G401 (cell line): ENCODE results near the gene PSMB3. TPM values are rescaled to one million over a fixed set of nuclear protein-coding genes. Genes with fewer than 3 reads are reported as not detected.

ENCODE experiments used
- DNase-seq: peaks from one replicate; pipeline ENCODE4 v3.0.0-alpha.2; 2015; ENCODE audit warnings: low spot score
- in situ Hi-C: cut with HindIII; loops from 2 replicates; pipeline ENCODE4 v1.10.0; 2016; ENCODE audit warnings: low sequenced_read_pairs, mixed read lengths
- total RNA-seq: library from RNA; depleted of rRNA; stranded (reverse); fragments of >200 nt; shearing (Covaris generic); gene quantifications from 2 replicates; pipeline ENCODE4 v1.2.3, GENCODE V29; 2014

PSMB3 gene
- total RNA-seq, 1 experiment from 2014 or later, result 277 TPM

DNA sequence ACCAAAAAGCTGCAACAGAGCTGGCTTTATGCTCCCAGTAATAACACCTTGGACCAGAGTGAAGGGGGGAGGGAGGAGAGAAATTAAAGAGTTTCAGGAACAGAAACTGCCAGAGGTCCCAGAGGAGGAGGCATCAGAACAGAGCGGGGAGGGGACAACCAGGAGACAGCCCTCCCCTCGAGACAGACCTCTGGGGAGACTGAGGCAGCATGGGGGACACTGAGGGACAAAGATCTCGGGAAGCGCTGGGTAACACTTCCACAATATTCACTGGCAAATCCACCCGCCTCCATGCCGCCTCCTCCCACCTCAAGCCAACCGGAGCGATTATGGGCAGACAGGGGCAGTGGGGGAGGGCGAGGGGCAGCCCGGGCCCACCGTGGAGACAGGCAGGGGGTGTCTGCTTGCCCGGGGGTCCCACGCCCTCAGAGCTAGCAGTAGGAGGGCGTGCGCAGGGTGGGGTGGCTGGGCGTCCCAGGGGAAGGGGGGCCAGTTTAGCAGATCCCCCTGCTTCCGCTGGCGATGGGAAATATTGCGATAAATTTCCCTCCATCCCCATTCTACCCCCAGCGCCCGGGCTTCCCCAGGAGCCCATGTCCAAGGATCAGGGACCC is 5.6 kb upstream of the PSMB3 start:
- in situ Hi-C loops, result no loop called here
- DNase-seq, result no peak

DNA sequence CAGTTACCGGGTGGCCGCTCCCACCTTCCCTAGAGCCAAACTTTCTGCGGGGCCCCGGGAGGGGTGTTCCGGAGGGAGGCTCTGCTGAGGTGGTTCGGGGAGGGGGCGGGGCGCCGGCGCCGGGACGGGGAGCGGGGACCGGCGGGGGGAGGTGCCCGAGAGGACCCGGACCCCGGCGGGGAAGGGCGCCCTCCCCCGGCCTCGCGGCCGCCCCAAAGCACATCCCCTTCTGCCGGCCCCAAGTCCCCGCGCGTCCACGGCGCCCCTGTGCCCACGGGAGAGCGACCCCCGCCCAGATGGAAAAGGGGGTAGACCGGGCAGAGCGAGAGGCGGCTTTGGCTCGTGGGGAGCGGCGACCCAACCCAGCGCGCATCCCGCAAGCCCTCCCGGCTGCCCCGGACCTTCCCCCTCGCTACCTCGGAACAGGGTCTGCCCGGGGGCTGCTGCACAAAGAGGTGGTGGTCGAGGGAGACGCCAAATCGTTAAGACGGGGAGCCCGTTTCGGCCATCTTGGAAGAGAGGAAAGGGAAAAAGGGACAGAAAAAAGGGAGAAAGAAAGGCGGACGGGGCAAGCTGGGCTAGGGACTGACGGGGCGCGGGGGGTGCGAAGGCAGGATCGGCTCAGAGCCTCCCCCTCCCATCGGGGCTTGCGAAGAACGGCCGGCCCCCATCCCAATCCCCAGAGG is 4.9 kb upstream of the PSMB3 start:
- peak; percentile 29 for DNase-seq
- in situ Hi-C loops, result no loop called here

DNA sequence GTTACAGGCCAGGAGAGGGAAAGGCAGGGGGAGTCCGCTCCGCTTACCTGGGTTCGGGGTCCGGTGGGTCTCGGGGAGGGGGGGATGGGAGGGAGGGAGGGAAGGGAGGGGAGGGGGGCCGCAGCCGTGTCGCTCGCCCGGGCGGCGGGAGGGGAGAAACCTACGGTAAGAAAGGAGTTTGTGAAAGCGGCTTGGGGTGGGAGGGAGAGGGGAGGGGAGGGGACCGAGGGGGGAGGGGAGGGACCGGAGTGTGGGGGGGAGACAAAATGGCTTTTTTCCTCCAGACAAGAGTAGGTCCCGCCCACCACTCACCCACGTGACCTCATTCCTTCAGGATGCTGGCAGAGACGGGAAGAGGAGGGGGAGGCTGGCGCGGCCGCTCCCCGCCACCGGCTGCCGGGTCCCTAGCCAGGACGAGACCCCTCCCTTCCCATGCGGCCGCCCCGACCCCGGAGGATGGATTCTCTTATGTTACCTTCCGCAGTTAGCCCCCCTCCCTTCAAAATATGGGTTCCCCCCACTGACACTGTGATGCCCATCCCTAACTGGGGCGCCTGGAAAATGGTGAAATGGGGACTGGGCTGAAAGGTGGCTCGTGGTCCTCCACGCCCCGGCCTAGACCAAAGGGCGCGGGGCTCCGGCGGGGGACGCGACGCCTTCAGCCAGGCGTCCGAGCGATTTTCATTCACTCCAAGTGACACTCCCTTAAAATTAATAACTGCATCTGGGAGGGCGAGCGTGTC is 4.2 kb upstream of the PSMB3 start, which contains the start of gene PCGF2:
Gene PCGF2, minus strand, starts transcription at position 188 of the 743 bp plus-strand sequence. CDS start 7,934 bp downstream, outside the sequence.
- DNase-seq, result peak; percentile 94
- in situ Hi-C loops, result no loop called here

DNA sequence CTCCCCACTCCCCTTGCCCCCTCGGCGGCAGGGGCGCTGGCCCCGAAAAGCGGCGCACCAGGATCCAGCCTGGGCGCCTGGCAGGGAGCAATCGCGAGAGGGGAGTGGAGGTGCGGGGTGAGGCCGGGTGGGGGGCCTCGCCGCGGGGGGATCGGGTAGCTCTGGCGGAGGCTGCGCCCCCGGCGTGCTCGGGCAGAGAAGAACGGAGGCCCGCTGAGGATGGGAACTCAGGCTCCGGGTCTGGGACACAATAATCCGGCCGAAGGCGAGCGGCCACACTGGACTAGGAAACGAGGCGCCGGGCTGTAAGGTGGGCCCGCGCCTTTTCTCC is 3.7 kb upstream of the PSMB3 start:
- no peak for DNase-seq
- in situ Hi-C loops, result no loop called here

DNA sequence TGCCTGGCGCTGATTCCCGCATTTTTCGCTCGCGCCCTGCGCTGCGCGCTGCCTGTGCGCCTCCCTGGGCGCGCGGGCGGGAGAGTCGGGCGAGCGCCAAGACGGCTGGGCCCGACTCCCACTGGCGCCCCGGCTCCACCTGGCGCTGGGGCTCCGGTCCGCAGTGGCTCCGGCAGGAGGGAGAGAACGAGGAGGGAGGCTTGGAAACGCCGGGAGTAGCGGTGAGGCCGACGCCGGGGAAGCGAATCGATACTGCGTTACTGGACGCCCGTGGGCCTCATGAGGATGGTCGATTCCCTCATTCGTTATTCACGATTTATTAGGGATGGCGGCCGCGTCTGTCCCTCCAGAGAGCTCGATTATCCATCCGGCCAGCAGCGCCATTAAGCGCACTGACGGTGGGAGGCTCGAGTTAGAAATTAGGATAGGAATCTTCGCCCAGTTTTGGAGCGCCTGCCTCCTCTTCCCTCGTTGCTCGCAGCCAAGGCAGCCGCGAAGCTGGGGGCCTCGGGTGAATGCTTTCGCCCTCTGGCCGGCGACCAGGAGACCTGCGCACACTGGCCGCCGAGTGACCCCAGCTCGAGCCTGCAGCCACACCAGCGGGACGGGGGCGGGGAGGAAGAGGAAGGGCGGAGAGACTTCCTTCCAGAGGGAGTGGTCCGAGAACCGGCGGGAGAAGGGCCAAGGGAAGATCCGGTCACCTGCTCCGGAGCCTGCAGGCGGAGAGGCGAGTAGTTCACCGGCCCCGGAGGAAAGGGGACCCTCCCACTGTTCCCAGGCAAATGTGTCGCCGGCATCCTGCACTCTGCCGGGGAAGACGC is 3.1 kb upstream of the PSMB3 start:
- in situ Hi-C loops, result no loop called here
- DNase-seq, result peak; percentile 85

DNA sequence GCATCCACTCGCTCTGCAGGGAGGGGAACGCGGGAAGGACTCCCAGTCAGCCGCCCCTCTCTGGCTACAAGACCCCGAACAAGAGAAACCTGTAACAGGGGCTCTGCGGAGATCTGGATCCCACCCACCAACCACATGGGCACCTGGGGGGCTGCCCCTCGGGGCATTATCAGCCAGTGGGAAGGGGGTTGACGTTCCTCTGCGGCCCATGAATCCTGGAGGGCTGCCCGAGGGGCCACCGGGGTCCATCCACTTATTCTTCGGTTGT is 2.6 kb upstream of the PSMB3 start:
- in situ Hi-C loops, result no loop called here
- DNase-seq, result no peak

DNA sequence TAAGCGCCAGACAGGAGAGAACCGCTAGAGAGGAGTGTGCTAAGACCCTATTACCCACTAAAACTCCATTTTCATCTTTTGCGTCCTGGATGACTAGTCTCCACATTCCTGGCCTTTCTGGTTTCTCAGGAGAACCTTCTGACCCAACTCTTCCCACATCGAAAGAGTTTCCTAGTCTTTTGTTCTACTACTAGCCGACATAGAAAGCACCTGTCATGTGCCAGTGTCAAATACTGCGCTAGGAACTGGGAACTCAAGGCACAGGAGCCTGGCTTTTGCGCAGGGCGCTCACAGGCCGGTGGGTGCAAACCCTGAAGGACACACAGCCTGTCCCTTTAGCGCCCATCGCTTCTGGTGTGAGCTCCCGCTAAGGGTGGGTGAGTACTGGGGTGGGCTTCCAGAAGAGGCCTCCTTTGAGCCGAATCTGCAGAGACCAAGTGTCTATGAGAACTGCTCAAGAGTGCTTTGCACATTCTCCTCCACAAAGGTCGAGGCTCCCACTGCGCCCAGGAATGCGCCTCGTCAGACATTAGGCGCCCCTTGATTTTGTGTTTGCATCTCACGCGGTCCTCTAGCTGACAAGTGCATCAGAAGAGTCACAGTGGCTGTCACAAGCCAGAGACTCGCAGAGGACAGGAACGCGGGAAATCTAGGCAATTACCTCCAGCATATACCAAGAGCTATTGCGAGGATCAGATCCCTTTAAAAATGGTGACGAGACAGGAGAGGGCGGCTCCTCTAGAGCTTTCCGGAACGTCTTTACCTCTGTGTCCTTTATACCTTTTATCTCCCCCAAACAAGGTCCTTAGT is 2.0 kb upstream of the PSMB3 start:
- in situ Hi-C loops, result no loop called here
- DNase-seq, result peak; percentile 81

DNA sequence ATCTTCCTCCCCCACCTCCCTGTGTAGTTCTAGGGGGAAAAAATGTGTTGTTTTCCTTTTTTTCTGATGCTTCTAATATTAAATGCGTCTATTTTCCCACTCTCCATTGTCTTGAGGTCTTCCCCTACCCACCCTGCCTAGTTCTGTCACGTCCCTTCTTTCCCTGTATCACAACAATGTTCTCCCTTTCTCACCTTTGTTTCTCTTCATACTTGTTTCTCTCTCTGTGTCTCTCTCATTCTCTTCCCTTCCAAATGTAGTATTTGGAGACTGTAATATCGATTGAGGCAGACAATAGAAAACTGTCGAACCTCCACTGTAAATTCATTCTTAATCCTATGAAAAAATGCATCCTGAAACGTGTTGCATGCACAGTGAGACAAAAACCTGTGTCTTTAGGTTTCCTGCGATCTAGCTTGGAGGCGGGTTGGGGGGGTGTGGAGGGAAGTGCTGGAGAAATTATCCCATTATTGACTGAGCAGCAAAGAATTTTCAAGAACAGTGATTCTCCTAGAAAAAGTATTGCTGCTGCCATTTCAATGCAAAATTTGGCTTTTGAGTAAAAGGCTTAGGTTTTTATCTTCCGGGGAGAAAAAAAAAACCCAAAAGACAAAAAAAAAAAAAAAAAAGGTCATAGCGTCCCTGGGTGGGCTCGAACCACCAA is 1.3 kb upstream of the PSMB3 start:
- peak; percentile 59 for DNase-seq
- in situ Hi-C loops, result no loop called here

DNA sequence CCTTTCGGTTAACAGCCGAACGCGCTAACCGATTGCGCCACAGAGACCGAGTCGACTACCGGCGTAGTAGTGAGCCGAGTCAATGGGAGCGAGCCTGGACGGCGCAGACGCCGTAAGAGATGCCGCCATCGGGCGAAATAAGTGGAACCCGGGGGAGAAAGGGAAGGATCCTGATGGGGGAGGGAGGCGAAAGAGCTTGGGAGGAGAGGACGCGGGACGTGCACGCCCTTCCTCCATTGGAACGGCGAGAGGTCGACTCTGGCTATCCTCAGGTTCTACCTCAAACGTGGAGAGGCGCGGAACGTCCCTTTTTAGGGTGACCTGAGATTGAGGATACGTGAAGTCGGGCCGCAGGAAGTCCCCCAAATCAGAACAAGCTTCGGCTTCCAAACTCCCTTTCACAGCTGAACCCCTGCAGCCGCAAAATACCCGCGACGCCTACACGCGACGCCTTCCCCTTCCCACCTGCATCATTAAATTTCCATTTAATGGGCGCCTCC is 683 bp upstream of the PSMB3 start:
- in situ Hi-C loops, result no loop called here
- DNase-seq, result peak; percentile 89

DNA sequence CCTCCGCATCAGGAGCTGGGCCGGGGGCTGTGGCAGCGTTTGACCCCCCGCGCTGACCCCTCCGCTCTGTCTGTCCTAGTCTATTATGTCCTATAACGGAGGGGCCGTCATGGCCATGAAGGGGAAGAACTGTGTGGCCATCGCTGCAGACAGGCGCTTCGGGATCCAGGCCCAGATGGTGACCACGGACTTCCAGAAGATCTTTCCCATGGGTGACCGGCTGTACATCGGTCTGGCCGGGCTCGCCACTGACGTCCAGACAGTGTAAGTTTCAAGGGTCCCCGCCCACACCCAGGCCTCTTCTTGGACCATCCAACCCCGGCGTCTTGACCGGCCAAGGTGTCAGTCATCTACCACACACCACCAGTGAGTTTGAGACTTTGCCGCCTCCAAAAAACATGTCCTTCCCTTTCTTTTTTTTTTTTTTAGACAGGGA is 548 bp downstream of the PSMB3 start:
- DNase-seq, result no peak
- in situ Hi-C loops, result no loop called here

DNA sequence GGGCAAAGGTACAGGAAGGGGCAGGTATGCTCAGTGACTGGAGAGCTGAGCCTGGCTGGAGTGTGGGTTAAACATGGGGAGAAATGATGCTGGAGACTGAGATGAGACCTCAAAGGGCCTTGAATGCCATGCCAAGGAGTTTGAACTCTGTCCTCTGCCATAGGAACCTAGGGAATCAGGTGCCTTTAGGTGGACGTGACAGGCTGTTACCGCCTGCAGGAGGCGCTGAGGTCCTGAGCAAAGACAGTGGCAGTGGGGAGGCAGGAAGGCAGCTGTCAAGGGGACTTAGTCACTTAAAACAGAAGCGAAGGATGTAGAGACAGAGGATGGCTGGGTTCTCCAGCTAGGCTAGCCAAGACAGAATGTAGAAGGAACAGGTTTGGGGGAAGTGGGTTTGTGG is 9.1 kb downstream of the PSMB3 start:
- DNase-seq, result peak; percentile 32
- in situ Hi-C loops, result no loop called here

DNA sequence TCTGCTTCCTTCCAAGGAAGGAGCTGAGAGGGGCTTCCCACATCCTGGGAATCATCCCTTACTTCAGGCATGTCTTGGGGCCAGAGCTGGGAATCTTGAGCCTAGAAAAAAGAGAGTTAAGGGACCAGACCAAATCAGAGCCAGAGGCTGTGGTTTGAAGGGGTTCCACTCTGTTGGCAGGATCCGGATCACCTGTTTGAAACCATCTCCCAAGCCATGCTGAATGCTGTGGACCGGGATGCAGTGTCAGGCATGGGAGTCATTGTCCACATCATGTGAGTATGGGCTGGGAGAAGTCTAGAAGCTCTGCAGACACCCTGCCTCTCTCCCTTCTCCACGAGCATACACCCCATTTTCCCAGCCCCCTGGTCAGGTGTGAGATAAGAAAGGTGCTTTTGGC is 9.7 kb downstream of the PSMB3 start:
- DNase-seq, result no peak
- in situ Hi-C loops, result no loop called here

DNA sequence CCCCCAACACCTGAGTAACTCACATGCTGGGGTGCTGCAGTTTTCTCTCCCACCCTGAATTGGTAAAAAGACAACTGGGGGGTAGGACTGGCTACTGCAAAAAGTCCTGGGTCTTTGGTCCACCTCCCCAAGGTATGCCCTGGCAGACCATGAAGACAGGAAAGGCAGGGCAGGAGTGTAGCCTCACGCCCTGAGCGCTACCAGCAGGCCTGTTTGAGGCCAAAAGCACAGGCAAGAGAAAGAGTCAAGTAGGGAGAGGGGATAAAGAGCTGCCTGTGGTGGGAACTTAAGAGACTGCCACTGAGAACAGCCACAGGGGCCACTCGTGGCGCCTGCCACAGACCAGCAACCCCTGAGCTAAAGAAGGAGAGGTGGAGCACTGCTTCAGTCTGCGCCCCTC is 13.8 kb downstream of the PSMB3 start:
- DNase-seq, result no peak
- in situ Hi-C loops, result no loop called here

DNA sequence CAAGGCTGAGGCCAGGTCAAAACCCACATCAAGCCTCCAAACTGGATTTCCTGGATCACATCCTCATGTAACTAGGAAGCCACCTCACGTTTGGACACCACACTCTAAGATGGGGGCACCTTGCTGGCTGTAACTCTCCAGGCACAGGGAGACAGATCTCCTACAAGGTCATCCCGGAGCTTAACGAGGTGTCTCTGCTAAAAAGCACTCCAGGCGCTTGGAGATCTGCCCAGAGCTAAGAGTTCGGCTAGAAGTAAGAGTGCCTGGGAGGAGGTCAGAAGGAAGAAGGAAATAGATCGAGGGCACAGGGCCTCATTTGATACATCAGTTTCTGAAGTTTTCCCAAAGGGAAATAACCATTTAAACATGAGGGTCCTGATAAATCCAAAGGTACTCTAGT is 15.9 kb downstream of the PSMB3 start:
- DNase-seq, result no peak
- in situ Hi-C loops, result no loop called here

DNA sequence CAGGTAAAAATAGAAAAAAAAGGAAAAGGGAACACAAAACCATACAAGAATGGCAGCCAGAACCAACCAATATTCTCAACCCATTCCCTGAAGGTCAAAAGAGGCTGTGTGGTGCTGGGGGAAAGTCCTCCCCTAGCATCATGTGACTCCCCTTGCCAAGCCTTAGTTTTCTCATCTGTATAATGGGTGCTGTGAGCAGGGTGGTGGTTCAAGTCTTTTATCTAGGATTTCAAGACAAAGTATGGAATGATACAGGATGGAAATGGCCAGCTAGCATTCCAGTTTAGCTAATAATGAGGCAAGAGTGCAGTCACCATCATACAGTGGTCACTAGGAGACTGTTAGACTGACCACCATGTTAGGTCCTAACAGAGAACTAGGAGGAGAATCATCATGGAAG is 20.7 kb downstream of the PSMB3 start:
- in situ Hi-C loops, result no loop called here
- DNase-seq, result no peak

DNA sequence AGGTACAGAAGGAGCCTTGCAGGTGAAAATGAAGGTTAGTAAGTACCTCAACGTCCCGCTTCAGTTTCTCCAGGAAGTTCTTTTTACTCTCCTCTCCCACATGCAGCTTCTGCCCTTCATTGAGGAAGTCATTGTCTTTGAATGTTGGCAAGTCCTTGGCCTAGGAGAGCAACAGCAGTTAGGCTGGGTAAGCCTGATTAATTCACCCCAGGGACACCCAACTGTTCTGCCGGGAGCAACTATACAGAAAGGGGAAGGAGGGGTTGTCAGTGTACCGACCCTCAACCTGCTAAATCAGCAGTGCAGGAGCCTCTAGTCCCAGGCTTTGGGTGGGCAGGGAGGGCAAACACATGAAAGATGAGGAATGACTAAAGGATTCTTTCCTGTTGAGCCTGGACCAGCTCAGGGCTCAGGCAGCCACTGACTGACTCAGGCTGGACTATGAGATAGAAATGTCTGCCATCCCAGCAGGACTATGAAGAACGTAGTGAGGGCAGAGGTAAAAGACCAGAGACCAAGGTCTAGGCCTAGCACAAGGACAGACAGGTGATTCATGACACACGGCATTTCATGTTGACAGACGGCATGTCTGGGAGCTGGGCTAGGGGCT is 25.2 kb downstream of the PSMB3 start:
- DNase-seq, result no peak

DNA sequence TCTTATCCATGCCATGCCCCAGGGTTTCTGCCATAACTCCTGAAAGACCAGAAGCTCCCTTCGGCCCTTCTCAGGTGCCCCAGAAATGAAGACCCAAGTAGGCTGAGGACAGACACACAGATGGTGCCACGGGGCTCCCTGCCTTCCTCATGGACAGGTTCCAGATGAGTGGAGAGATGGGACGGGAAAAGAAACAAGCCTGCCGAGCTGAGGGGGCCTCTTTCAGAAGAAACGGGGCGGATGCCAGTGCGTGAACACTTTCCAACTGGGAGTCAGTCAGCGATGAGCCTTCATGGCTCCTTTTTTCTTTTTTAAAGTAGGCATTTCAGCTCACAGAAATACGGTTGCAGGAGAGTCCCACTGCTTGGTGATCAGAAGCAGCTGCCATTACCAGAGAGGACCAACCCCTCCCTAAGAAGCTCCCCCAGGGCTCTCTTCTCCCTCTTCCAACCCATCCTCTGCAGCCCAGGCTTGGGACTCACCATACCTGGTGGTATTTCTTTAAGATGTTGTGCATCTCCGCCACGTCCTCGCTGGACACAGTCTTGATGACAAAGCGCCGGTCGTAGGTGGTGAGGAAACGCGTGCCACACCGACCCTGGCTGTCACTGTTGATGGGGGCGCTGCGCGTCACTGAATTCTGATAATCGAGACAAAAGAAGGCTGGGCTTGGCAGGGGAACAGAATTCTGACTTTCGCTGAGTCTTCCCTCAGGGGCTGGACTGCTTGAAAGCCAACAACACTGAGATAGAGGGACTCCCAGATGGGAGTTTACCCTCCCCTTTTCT is 27.6 kb downstream of the PSMB3 start:
- DNase-seq, result no peak
- in situ Hi-C loops, result no loop called here

More for the DNA sequence above, 25.2 kb downstream of the PSMB3 start:
- in situ Hi-C loops, result no loop called here
